Measurements from ENCODE around the gene ASB3.

The ASB3 gene

DNA sequence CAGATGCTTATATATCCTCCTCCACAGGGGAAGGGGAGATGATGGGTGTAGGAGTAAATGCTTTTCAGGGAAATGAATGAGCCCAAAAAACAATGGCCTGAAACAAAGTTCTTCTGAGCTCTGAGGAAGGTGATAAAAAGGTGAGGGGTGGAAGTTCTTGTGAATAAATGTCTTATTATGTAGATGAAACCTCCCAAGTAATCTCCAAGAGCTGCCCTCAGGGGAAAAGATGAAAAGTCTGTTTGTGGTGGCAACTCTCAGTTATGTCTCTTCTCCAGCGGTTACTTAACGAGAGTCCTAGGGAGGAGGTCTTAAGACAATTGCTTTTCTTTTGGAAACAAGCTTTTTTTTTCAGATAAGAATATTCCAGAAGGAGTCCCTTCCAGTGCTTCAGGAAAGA is 134.6 kb downstream of the ASB3 start:
- Histone ChIP-seq H3K4me1 (ENCODE audit: insufficient read depth, low read length) (no peaks in the 10 kb centered on the region), H3K27ac (ENCODE audit: low read depth, low read length) (no peak overlapping the region)

DNA sequence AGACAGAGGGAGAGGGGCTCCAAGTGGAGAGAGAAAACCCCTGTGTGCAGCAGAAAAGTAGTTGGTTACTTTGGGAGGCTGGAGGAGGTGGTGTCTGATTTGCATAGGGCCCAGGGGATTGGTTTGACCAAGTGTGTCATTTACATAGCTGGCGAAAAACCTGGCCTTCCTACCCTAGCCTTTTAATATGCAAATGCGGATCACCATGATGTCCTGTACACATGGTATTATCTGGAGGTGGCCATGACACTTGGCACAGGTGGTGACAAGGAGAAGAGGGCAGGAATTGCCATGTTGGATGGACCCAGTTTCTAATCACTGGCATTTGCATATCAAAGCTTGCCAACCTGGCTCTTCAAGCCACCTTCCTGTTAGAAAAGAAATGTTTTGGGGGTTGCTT is 140.0 kb downstream of the ASB3 start:
- no peak overlapping the region for H3K9ac ChIP-seq (ENCODE audit: low read depth, low read length)
- H3K4me1 ChIP-seq (ENCODE audit: insufficient read depth, low read length) = peaks cover 4% of the 10 kb centered on the region
- H3K36me3 ChIP-seq (ENCODE audit: insufficient read depth, low read length) = no peaks in the 10 kb centered on the region
- H3K9me3 ChIP-seq (ENCODE audit: insufficient read depth, low read depth, low read length) = peaks cover 10% of the 10 kb centered on the region
- no peak overlapping the region for H3K27ac ChIP-seq (ENCODE audit: low read depth, low read length)
- no peaks in the 10 kb centered on the region for H3K27me3 ChIP-seq (ENCODE audit: insufficient read depth, low read length)
- H3K4me3 ChIP-seq (ENCODE audit: low read length) = no peak overlapping the region
- WGBS = 98% methylated on average over 2 of the region's 2 CpGs

More for the DNA sequence above, 134.6 kb downstream of the ASB3 start:
- no peak overlapping the region for H3K4me3 ChIP-seq (ENCODE audit: low read length)
- no peak overlapping the region for H3K9ac ChIP-seq (ENCODE audit: low read depth, low read length)
- H3K9me3 ChIP-seq (ENCODE audit: insufficient read depth, low read depth, low read length) = peaks cover 13% of the 10 kb centered on the region
- H3K36me3 ChIP-seq (ENCODE audit: insufficient read depth, low read length) = no peaks in the 10 kb centered on the region
- H3K27me3 ChIP-seq (ENCODE audit: insufficient read depth, low read length) = no peaks in the 10 kb centered on the region
- 87% methylated on average over 2 of the region's 2 CpGs for WGBS

DNA sequence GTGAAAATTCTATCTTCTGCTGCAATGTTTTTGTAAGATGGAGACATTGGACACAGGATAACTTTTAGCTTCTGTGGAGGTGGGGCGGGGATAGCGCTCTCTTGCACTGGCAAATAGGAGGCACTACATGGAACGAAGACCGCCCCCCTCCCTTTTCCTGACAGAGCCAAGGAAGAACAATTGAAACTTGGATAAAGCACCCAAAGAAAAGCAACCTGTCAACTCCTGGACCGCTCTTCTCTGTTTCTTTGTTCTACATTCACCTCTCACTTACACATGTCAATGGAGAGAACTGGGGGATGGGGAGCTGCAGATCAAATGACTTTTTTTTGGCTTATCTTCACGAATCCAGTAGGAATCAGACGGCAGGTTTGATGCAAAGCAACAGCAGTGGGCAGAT is 145.5 kb downstream of the ASB3 start:
- Histone ChIP-seq H3K27ac (ENCODE audit: low read depth, low read length) (no peak overlapping the region), H3K4me3 (ENCODE audit: low read length) (0 out of 2 replicates have a peak overlapping the region, but pooled peaks have one; percentile 20), H3K9ac (ENCODE audit: low read depth, low read length) (no peak overlapping the region), H3K36me3 (ENCODE audit: insufficient read depth, low read length) (no peaks in the 10 kb centered on the region), H3K4me1 (ENCODE audit: insufficient read depth, low read length) (peaks cover 14% of the 10 kb centered on the region), H3K9me3 (ENCODE audit: insufficient read depth, low read depth, low read length) (no peaks in the 10 kb centered on the region), H3K27me3 (ENCODE audit: insufficient read depth, low read length) (no peaks in the 10 kb centered on the region)
- 68% methylated on average over 7 of the region's 7 CpGs for WGBS

DNA sequence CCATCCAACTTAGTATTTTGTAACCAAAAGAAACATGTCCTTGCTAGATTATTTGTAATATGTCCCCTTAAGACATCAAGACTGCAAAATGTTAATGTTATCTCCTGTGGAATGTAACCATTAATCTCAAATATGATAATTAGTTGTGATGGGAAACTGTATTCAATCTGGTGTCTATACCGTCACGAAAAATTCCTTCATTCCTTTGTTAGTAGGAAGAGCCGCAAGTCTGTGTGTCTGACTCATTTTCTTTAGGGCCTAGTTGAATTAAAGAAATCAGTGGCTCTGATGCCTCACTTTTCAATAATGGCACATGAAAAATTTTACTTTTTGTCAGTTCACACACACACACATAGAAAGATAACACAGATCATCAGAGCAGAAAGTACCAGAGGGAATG is 146.3 kb downstream of the ASB3 start:
- Histone ChIP-seq H3K36me3 (ENCODE audit: insufficient read depth, low read length) (no peaks in the 10 kb centered on the region), H3K27me3 (ENCODE audit: insufficient read depth, low read length) (no peaks in the 10 kb centered on the region), H3K9ac (ENCODE audit: low read depth, low read length) (no peak overlapping the region), H3K4me3 (ENCODE audit: low read length) (no peak overlapping the region), H3K4me1 (ENCODE audit: insufficient read depth, low read length) (peaks cover 14% of the 10 kb centered on the region), H3K9me3 (ENCODE audit: insufficient read depth, low read depth, low read length) (no peaks in the 10 kb centered on the region), H3K27ac (ENCODE audit: low read depth, low read length) (no peak overlapping the region)
- WGBS = 91% methylated on average over 3 of the region's 3 CpGs

DNA sequence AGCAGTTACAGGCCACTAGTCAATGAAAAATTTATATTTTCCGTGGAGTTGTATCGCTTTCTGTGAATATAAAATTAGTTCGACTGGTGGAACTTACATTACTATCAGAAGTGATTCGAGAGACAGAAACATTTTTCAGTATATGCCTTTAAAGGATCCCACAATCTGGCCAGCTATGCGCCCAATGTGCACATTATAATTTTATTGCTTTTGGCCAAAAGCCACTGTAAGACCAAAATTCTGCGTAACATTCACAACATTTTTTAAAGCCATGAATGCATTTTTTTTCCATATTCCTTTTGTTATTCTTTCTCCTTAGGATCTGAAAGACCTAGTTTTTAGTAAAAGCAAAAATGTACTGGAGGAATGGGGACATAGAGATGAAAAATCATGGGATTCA is 150.2 kb downstream of the ASB3 start:
- Histone ChIP-seq H3K36me3 (ENCODE audit: insufficient read depth, low read length) (no peaks in the 10 kb centered on the region), H3K9me3 (ENCODE audit: insufficient read depth, low read depth, low read length) (no peaks in the 10 kb centered on the region), H3K27me3 (ENCODE audit: insufficient read depth, low read length) (no peaks in the 10 kb centered on the region), H3K9ac (ENCODE audit: low read depth, low read length) (no peak overlapping the region), H3K4me1 (ENCODE audit: insufficient read depth, low read length) (peaks cover 8% of the 10 kb centered on the region), H3K4me3 (ENCODE audit: low read length) (no peak overlapping the region), H3K27ac (ENCODE audit: low read depth, low read length) (no peak overlapping the region)
- 97% methylated on average over 6 of the region's 6 CpGs for WGBS

DNA sequence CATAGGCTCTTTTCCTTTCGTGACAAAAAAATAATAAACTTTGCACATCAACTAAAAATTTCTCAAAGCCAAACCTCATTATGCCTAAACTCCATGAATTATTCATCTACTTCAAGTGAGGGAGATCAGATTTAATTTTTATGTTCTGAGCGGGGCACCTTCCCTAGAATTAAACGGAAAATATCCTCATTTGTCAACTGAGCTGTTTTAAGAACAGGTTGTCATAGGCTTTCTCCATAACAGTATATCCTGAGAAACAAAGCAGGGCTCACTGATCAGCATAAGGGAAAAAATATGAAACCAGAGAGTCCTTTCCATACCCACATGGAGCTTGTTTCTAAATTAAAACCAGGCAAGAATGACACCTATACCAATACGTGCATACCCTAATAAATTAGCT is 150.6 kb downstream of the ASB3 start:
- no peaks in the 10 kb centered on the region for H3K9me3 ChIP-seq (ENCODE audit: insufficient read depth, low read depth, low read length)
- H3K27me3 ChIP-seq (ENCODE audit: insufficient read depth, low read length) = no peaks in the 10 kb centered on the region
- 97% methylated on average over 4 of the region's 4 CpGs for WGBS
- H3K4me1 ChIP-seq (ENCODE audit: insufficient read depth, low read length) = peaks cover 3% of the 10 kb centered on the region; the same call in 1 of the 2 replicates
- no peaks in the 10 kb centered on the region for H3K36me3 ChIP-seq (ENCODE audit: insufficient read depth, low read length)
- H3K27ac ChIP-seq (ENCODE audit: low read depth, low read length) = no peak overlapping the region
- no peak overlapping the region for H3K9ac ChIP-seq (ENCODE audit: low read depth, low read length)
- H3K4me3 ChIP-seq (ENCODE audit: low read length) = no peak overlapping the region

DNA sequence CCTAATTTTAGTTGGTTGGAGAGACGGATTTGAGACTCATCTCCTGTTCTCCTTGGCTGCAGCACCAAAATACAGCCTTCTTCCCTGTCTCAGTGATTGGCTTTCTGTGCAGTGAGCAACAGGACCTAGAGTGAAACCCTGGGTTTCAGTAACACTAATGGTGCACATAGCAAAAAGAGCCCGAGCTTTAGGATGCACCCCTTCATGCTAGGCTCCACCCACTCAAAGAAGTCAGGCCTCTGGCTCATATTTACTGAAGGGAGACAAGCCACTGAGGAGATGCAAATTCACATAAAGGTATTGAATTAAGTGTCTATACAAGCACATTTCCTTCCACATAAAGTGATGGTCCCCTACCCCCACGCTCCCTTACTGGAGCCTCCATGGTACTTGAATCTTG is 151.1 kb downstream of the ASB3 start:
- H3K27me3 ChIP-seq (ENCODE audit: insufficient read depth, low read length) = no peaks in the 10 kb centered on the region
- H3K36me3 ChIP-seq (ENCODE audit: insufficient read depth, low read length) = no peaks in the 10 kb centered on the region
- no peak overlapping the region for H3K4me3 ChIP-seq (ENCODE audit: low read length)
- no peak overlapping the region for H3K27ac ChIP-seq (ENCODE audit: low read depth, low read length)
- 97% methylated on average over 3 of the region's 3 CpGs for WGBS
- no peaks in the 10 kb centered on the region for H3K4me1 ChIP-seq (ENCODE audit: insufficient read depth, low read length)
- no peak overlapping the region for H3K9ac ChIP-seq (ENCODE audit: low read depth, low read length)
- H3K9me3 ChIP-seq (ENCODE audit: insufficient read depth, low read depth, low read length) = no peaks in the 10 kb centered on the region

DNA sequence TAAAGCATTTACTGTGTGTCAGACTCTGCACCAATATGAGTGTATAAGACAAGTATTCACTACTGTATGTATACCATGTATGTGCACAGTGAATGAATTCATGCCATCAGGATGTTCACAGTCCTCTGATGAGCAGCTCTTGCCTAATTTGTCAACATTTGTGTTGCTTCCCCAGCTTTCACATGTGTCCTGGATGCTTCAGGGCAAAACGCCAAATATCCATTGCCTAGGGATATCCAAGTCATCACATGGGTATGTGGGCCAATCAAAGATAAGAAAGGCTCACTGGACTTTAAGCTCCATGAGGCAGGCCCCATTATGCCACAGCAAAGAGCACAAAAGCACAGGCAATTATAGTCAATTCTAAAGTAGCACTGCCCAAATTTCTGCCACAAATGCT is 153.3 kb downstream of the ASB3 start:
- H3K4me3 ChIP-seq (ENCODE audit: low read length) = no peak overlapping the region
- H3K27ac ChIP-seq (ENCODE audit: low read depth, low read length) = no peak overlapping the region
- H3K4me1 ChIP-seq (ENCODE audit: insufficient read depth, low read length) = no peaks in the 10 kb centered on the region
- H3K9ac ChIP-seq (ENCODE audit: low read depth, low read length) = no peak overlapping the region
- no peaks in the 10 kb centered on the region for H3K36me3 ChIP-seq (ENCODE audit: insufficient read depth, low read length)
- WGBS = 95% methylated on average over 1 of the region's 1 CpG
- H3K9me3 ChIP-seq (ENCODE audit: insufficient read depth, low read depth, low read length) = no peaks in the 10 kb centered on the region
- no peaks in the 10 kb centered on the region for H3K27me3 ChIP-seq (ENCODE audit: insufficient read depth, low read length)

DNA sequence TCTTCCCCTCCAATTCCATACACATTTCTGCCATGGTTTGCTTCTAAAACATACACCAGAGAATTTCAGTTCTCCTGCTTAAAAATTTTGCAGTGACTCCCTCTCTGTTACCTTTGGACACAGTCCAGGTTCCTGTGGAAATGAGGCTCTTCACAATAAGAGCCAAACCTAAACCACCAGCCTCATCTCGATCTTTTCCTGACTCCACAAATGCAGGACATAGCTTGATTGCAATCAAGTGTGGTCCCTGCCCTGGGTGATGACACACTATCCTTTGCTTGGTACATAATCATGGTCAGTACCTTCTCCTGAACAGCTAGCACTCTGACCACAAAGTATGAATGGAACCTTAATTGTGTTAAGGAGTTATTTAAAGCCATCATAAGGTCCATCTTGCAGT is 154.0 kb downstream of the ASB3 start:
- no peaks in the 10 kb centered on the region for H3K27me3 ChIP-seq (ENCODE audit: insufficient read depth, low read length)
- H3K9ac ChIP-seq (ENCODE audit: low read depth, low read length) = no peak overlapping the region
- no peaks in the 10 kb centered on the region for H3K36me3 ChIP-seq (ENCODE audit: insufficient read depth, low read length)
- H3K27ac ChIP-seq (ENCODE audit: low read depth, low read length) = no peak overlapping the region
- H3K4me3 ChIP-seq (ENCODE audit: low read length) = no peak overlapping the region
- no peaks in the 10 kb centered on the region for H3K9me3 ChIP-seq (ENCODE audit: insufficient read depth, low read depth, low read length)
- 87% methylated on average over 1 of the region's 1 CpG for WGBS
- no peaks in the 10 kb centered on the region for H3K4me1 ChIP-seq (ENCODE audit: insufficient read depth, low read length)

DNA sequence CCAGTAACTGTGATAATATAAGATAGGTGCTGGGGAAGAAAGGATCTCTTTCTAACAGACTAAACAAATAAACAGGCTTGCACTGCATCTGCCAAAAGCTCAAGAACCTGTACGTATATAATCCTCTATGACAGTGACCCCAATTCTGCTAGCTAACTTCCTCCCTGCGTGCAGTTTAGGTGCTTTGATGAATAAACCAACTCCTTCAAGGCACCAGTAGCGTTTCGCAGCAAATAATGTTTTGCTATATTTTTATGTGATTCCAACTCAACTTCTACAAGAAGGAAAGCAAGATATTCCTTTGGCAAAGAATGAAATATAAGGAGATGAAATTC is 154.7 kb downstream of the ASB3 start:
- no peaks in the 10 kb centered on the region for H3K36me3 ChIP-seq (ENCODE audit: insufficient read depth, low read length)
- no peak overlapping the region for H3K27ac ChIP-seq (ENCODE audit: low read depth, low read length)
- 92% methylated on average over 2 of the region's 4 CpGs for WGBS
- no peaks in the 10 kb centered on the region for H3K27me3 ChIP-seq (ENCODE audit: insufficient read depth, low read length)
- H3K4me3 ChIP-seq (ENCODE audit: low read length) = no peak overlapping the region
- no peaks in the 10 kb centered on the region for H3K9me3 ChIP-seq (ENCODE audit: insufficient read depth, low read depth, low read length)
- H3K9ac ChIP-seq (ENCODE audit: low read depth, low read length) = no peak overlapping the region
- H3K4me1 ChIP-seq (ENCODE audit: insufficient read depth, low read length) = no peaks in the 10 kb centered on the region

DNA sequence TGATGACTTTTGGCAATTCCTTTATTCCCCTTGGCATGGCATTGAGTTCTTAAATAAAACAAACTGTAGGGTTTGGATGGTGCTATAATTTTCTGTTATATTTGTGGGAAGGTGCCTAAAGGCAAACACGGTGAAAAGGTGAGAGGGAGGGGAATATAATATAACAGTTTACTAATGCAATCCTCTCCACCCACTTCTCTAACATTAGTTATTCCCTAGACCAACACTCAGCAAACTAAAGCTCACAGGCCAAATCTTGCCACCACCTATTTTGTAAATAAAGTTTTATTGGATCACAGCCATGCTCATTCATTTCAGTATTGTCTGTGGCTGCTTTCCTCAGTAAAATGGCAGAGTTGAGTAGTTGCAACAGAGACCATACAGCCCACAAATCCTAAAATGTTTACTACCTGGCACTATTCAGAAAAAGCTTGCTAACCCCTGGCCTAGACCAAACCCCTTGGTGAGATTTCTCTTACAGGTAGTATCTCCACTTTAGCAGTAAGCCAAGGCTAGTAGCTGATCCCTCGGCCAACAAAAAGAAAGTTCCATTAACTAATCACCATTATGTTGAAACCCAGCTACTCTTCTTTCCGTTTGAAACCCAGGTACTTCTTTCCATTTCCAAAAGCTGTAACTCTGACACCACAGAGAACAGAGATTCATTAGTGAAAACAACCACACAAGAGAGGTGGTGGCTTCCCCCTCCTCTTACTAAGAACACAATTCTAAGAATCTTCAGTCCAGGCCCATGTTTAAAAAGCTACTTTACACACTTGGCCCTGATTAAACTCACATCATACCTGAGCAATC is 155.2 kb downstream of the ASB3 start:
- no peak overlapping the region for H3K4me3 ChIP-seq (ENCODE audit: low read length)
- H3K27ac ChIP-seq (ENCODE audit: low read depth, low read length) = no peak overlapping the region
- H3K9me3 ChIP-seq (ENCODE audit: insufficient read depth, low read depth, low read length) = no peaks in the 10 kb centered on the region
- H3K27me3 ChIP-seq (ENCODE audit: insufficient read depth, low read length) = no peaks in the 10 kb centered on the region
- H3K9ac ChIP-seq (ENCODE audit: low read depth, low read length) = no peak overlapping the region
- H3K36me3 ChIP-seq (ENCODE audit: insufficient read depth, low read length) = no peaks in the 10 kb centered on the region
- WGBS = 87% methylated on average over 2 of the region's 3 CpGs
- no peaks in the 10 kb centered on the region for H3K4me1 ChIP-seq (ENCODE audit: insufficient read depth, low read length)
